ENCODE results near the gene COBLL1.
"Not testable (repeated sequence)": the region's sequence is repeated elsewhere in the genome, so short reads cannot be mapped to it uniquely, and the experiment has no call there.

COBLL1 gene

GRCh38 chr2:164710837-164711765 lies 130.5 kb downstream of the COBLL1 start:
- H3K4me3 Mint-ChIP-seq = no peak overlapping the region
- H3K27ac Mint-ChIP-seq = no peak overlapping the region
- H3K27me3 Mint-ChIP-seq = no peaks in the 10 kb centered on the region
- no peaks in the 10 kb centered on the region for H3K9me3 Mint-ChIP-seq
- no peaks in the 10 kb centered on the region for H3K4me1 Mint-ChIP-seq
- H3K36me3 Mint-ChIP-seq = no peaks in the 10 kb centered on the region

GRCh38 chr2:164710252-164710836 lies 131.3 kb downstream of the COBLL1 start:
- H3K4me3 Mint-ChIP-seq, H3K27ac Mint-ChIP-seq, H3K27me3 Mint-ChIP-seq, H3K36me3 Mint-ChIP-seq, H3K9me3 Mint-ChIP-seq, H3K4me1 Mint-ChIP-seq: not testable (repeated sequence)

GRCh38 chr2:164706522-164706921 lies 135.1 kb downstream of the COBLL1 start:
- Mint-ChIP-seq H3K4me1 (no peaks in the 10 kb centered on the region), H3K27me3 (no peaks in the 10 kb centered on the region), H3K36me3 (no peaks in the 10 kb centered on the region), H3K4me3 (no peak overlapping the region), H3K9me3 (no peaks in the 10 kb centered on the region), H3K27ac (no peak overlapping the region)

DNA sequence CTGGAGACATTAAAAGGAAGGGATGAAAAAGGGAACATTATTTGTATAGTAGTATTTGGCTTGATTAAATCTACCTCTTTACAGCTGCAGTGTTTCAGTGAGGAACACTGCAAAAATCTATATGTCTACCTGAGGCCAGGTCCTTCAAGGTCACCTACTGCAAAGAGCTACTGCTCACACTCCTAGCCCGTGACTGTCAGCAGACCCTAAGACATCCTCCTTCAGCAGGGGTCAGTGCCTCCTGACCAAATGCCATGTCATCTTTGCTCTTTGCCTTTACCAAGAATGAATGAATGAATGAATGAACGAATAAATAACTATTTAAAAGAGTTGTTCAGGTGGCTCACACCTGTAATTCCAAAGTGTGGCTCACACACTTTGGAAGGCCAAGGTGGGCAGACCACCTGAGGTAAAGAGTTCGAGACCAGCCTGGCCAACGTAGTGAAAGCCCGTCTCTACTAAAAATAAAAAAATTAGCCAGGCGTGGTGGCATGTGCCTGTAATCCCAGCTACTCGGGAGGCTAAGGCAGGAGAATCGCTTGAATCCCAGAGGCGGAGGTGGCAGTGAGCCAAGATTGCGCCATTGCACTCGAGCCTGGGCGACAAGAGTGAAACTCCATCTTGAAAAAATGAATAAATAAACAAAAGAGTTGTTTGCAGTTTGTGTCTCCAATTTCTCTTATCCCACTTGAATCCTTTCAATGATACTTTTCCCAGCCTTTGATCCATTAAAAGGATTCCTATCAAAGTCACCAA lies 136.0 kb downstream of the COBLL1 start:
- no peak overlapping the region for H3K4me3 Mint-ChIP-seq
- H3K9me3 Mint-ChIP-seq = no peaks in the 10 kb centered on the region
- no peaks in the 10 kb centered on the region for H3K27me3 Mint-ChIP-seq
- no peaks in the 10 kb centered on the region for H3K36me3 Mint-ChIP-seq
- no peaks in the 10 kb centered on the region for H3K4me1 Mint-ChIP-seq
- H3K27ac Mint-ChIP-seq = no peak overlapping the region

GRCh38 chr2:164703915-164704706 lies 137.5 kb downstream of the COBLL1 start:
- H3K9me3 Mint-ChIP-seq = no peaks in the 10 kb centered on the region
- H3K4me3 Mint-ChIP-seq = no peak overlapping the region
- no peaks in the 10 kb centered on the region for H3K36me3 Mint-ChIP-seq
- no peak overlapping the region for H3K27ac Mint-ChIP-seq
- no peaks in the 10 kb centered on the region for H3K4me1 Mint-ChIP-seq
- no peaks in the 10 kb centered on the region for H3K27me3 Mint-ChIP-seq

DNA sequence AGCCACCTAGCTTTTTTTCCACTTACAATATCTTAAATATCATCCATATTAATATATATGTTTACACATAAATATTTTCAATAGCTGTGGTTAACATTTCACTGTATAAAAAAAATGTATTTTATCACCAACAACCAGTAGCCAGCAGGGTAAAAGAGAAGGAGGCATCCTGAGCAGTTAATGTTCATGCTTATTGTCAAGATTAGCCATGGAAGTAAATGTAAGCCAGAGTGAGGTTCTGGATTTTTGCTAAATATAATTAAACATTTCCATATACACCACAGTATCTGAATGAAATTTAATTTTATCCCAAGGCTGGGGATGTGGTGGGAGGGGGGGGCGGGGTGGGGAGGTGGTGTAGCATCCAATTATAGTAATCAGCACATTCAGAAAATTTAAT lies 140.1 kb downstream of the COBLL1 start:
- H3K27ac Mint-ChIP-seq = no peak overlapping the region
- H3K36me3 Mint-ChIP-seq = no peaks in the 10 kb centered on the region
- H3K4me1 Mint-ChIP-seq = no peaks in the 10 kb centered on the region
- no peak overlapping the region for H3K4me3 Mint-ChIP-seq
- no peaks in the 10 kb centered on the region for H3K9me3 Mint-ChIP-seq
- H3K27me3 Mint-ChIP-seq = no peaks in the 10 kb centered on the region

DNA sequence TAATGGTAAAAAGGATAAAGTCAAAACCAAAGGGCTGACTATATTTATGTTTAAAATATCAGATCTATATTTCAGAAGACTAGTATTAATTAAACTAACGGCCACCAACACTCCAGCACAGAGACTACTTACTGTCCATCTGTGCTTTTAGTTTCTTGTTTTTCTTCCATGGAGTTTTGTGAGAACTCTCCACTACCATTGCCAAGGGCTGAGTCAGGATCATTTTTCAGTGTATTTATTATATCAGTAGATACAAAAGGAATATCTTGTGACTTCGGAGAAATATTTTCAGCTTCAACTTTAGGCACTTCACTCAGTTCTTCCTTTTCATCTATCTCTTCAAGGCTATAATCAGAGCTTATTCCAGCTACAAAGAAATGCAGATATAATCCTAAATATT lies 141.2 kb downstream of the COBLL1 start:
- no peak overlapping the region for H3K27ac Mint-ChIP-seq
- H3K36me3 Mint-ChIP-seq = no peaks in the 10 kb centered on the region
- H3K4me1 Mint-ChIP-seq = no peaks in the 10 kb centered on the region
- no peak overlapping the region for H3K4me3 Mint-ChIP-seq
- no peaks in the 10 kb centered on the region for H3K9me3 Mint-ChIP-seq
- no peaks in the 10 kb centered on the region for H3K27me3 Mint-ChIP-seq

DNA sequence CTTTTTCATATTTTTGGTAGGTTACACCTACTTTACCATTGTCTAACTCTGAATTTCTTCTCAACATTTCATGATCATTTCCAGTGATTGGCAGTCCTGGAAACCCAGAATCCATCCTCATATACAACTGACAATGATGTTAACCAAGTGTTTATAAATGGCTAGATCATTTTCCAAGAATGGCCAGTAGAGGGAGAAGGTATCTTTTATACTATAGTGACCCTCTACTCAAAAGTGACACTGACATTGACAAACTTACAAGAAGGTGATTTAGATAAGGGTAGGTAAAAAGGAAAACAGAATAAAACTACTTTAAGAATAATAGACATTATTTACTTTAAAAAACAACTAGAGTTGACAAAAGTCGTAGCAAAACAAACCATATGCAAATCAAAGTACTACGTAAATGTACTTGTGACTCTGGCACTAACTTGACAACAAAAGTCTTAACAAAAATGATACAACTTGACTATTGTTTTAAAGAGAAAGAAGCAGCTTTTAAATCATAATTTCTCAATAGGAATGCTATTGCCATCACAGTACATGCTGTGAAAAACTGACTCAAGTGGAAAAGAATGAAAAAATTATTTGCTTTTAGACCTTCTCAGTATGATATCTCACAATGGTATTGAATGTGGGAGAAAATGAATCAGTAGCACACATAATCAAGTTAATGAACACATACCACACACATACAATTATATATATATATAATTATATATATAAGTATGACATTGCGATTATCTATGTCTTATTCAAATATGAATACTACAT lies 143.7 kb downstream of the COBLL1 start:
- Mint-ChIP-seq H3K27ac (no peak overlapping the region), H3K4me1 (no peaks in the 10 kb centered on the region), H3K36me3 (no peaks in the 10 kb centered on the region), H3K27me3 (no peaks in the 10 kb centered on the region), H3K9me3 (no peaks in the 10 kb centered on the region), H3K4me3 (no peak overlapping the region)

GRCh38 chr2:164696634-164697033 lies 145.0 kb downstream of the COBLL1 start:
- Mint-ChIP-seq H3K4me3 (no peak overlapping the region), H3K4me1 (no peaks in the 10 kb centered on the region), H3K36me3 (no peaks in the 10 kb centered on the region), H3K9me3 (no peaks in the 10 kb centered on the region), H3K27ac (no peak overlapping the region), H3K27me3 (no peaks in the 10 kb centered on the region)

- H3K36me3 Mint-ChIP-seq = no peaks in the 10 kb centered on the region
- H3K4me3 Mint-ChIP-seq = no peak overlapping the region
- H3K27ac Mint-ChIP-seq = no peak overlapping the region
- H3K27me3 Mint-ChIP-seq = no peaks in the 10 kb centered on the region
- H3K9me3 Mint-ChIP-seq = no peaks in the 10 kb centered on the region
- H3K4me1 Mint-ChIP-seq = no peaks in the 10 kb centered on the region
Observed at GRCh38 chr2:164694275-164694695, 147.3 kb downstream of the COBLL1 start.

- H3K9me3 Mint-ChIP-seq = no peaks in the 10 kb centered on the region
- H3K27ac Mint-ChIP-seq = no peak overlapping the region
- H3K27me3 Mint-ChIP-seq = no peaks in the 10 kb centered on the region
- H3K4me3 Mint-ChIP-seq = no peak overlapping the region
- no peaks in the 10 kb centered on the region for H3K4me1 Mint-ChIP-seq
- no peaks in the 10 kb centered on the region for H3K36me3 Mint-ChIP-seq
Observed at GRCh38 chr2:164693834-164694233, 147.8 kb downstream of the COBLL1 start.

DNA sequence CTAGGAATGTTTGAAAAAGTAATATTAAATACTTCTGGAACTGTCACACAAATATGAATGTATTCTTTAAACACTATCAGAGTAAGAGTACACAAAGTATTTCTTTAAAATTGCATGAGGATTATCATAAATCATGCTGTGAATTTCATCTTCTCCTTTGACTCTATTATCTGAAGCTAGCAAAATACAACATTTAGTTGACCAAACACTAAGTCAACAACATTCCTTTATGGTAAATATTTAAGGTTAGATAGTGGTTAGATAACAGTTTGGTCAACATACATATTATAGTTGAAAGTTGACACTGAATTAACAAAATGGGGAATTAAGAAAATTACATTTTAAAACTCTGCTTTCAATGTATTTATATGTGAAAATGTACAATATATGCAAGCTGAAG lies 148.2 kb downstream of the COBLL1 start:
- Mint-ChIP-seq H3K4me3 (no peak overlapping the region), H3K27me3 (no peaks in the 10 kb centered on the region), H3K4me1 (no peaks in the 10 kb centered on the region), H3K27ac (no peak overlapping the region), H3K36me3 (no peaks in the 10 kb centered on the region), H3K9me3 (no peaks in the 10 kb centered on the region)

- no peaks in the 10 kb centered on the region for H3K4me1 Mint-ChIP-seq
- no peaks in the 10 kb centered on the region for H3K9me3 Mint-ChIP-seq
- H3K27me3 Mint-ChIP-seq = no peaks in the 10 kb centered on the region
- no peak overlapping the region for H3K27ac Mint-ChIP-seq
- no peaks in the 10 kb centered on the region for H3K36me3 Mint-ChIP-seq
- H3K4me3 Mint-ChIP-seq = no peak overlapping the region
Observed at GRCh38 chr2:164692958-164693357, 148.7 kb downstream of the COBLL1 start.

DNA sequence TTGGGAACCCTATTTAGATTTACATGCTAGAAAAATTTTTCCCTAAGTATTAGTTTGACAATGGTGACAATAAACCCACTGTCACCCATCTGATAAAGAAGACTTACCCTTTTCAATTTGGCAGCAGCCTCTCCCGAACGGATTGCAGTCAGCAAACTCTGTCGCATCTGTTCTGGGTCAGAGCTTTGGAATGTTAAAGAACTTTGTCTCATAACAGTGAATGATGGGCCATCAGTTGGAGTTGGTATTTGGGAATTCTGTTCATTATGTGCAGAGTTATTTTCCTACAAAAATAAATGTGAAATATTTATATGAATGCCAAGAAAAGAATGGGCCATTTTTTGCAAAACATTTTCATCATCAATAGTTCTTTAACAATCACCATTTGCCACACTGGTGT lies 149.5 kb downstream of the COBLL1 start:
- Mint-ChIP-seq H3K9me3 (no peaks in the 10 kb centered on the region), H3K36me3 (no peaks in the 10 kb centered on the region), H3K4me1 (no peaks in the 10 kb centered on the region), H3K27ac (no peak overlapping the region), H3K27me3 (no peaks in the 10 kb centered on the region), H3K4me3 (no peak overlapping the region)
